Progenitor cell of endocrine pancreas (in vitro differentiated cells): Measurements from ENCODE around the gene SMAP1. TPM values are rescaled to one million over a fixed set of nuclear protein-coding genes. Genes with fewer than 3 reads are reported as not detected.
A peak's percentile ranks its signal among the peaks of the same experiment; 100 is the strongest.

Experiments
- DNase-seq: peaks from one replicate; pipeline ENCODE4 v3.0.0; 2021; ENCODE audit warnings: low spot score; ENCODE audit not compliant: unreplicated experiment
- H3K27ac Mint-ChIP-seq: 2 replicates; pipeline ENCODE4 v1.8.0; 2021; ENCODE audit warnings: mild to moderate bottlenecking, moderate library complexity, mixed read lengths
- H3K27me3 Mint-ChIP-seq: 2 replicates; pipeline ENCODE4 v1.8.0; 2021; ENCODE audit warnings: mixed read lengths
- H3K36me3 Mint-ChIP-seq: 2 replicates; pipeline ENCODE4 v1.8.0; 2022; ENCODE audit warnings: mixed read lengths; ENCODE audit not compliant: insufficient read depth
- H3K4me1 Mint-ChIP-seq: 2 replicates; pipeline ENCODE4 v1.8.0; 2021; ENCODE audit warnings: low read depth, mixed read lengths
- H3K4me3 Mint-ChIP-seq: 2 replicates; pipeline ENCODE4 v1.8.0; 2021; ENCODE audit warnings: low read depth, mild to moderate bottlenecking, moderate library complexity, mixed read lengths
- H3K9me3 Mint-ChIP-seq: 2 replicates; pipeline ENCODE4 v1.8.0; 2021; ENCODE audit warnings: low read depth, mixed read lengths
- total RNA-seq: library from RNA; stranded (reverse); gene quantifications from 2 replicates; pipeline ENCODE4 v1.2.1, GENCODE V29; 2021
- TF ChIP-seq, protein P1 (sequence below): fragments of 200-600 bp; sonication (generic); IDR thresholded peaks from one replicate; pipeline ENCODE4 v1.5.0; 2021; ENCODE audit warnings: antibody characterized with exemption, mild to moderate bottlenecking; ENCODE audit not compliant: unreplicated experiment

SMAP1 gene
- total RNA-seq, 1 donor from 2014 or later: 32.8 TPM

DNA sequence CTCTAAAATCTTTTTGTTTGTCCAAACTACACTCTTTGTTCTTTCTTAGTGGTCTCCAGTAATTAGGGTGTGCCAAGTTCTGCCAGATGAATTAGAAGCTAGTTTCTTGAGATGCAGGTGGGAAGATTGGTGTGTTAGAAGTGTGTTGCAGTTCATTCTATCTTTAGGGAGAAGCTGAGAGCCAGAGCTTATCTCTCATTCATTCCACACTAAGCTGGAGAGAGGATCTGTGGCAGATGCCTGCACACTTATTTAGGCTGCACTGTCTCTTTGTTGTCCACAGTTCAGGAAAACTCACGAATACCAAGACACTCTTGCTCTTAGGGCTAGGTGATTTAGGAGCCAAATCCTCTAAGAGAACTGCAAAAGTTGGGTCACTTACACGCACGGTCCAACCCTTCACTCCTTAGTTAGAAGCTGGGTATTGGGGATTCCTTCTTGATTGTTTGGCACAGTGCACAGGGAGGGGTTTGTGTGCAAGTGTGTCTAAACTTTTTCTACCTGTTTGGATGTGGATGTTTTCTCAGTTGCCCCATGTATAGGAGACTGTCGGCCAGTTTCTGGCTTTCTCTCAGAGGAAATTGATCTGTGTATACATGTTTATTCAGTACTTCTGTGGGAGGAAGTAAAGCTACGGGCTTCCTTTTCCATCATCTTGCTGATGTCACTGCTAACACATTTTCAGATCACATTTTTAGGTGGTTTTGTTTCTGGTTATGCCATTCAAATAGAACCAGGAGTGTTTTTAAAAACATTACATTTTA is 49.5 kb downstream of the SMAP1 start:
- DNase-seq: no peak
- TF ChIP-seq, protein P1, sequence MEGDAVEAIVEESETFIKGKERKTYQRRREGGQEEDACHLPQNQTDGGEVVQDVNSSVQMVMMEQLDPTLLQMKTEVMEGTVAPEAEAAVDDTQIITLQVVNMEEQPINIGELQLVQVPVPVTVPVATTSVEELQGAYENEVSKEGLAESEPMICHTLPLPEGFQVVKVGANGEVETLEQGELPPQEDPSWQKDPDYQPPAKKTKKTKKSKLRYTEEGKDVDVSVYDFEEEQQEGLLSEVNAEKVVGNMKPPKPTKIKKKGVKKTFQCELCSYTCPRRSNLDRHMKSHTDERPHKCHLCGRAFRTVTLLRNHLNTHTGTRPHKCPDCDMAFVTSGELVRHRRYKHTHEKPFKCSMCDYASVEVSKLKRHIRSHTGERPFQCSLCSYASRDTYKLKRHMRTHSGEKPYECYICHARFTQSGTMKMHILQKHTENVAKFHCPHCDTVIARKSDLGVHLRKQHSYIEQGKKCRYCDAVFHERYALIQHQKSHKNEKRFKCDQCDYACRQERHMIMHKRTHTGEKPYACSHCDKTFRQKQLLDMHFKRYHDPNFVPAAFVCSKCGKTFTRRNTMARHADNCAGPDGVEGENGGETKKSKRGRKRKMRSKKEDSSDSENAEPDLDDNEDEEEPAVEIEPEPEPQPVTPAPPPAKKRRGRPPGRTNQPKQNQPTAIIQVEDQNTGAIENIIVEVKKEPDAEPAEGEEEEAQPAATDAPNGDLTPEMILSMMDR: no peak
- Mint-ChIP-seq H3K4me1 (no peaks in the 10 kb centered on the region), H3K36me3 (peaks cover 30% of the 10 kb centered on the region), H3K9me3 (peaks cover 27% of the 10 kb centered on the region), H3K27ac (no peak overlapping the region), H3K27me3 (no peaks in the 10 kb centered on the region), H3K4me3 (no peak overlapping the region)

DNA sequence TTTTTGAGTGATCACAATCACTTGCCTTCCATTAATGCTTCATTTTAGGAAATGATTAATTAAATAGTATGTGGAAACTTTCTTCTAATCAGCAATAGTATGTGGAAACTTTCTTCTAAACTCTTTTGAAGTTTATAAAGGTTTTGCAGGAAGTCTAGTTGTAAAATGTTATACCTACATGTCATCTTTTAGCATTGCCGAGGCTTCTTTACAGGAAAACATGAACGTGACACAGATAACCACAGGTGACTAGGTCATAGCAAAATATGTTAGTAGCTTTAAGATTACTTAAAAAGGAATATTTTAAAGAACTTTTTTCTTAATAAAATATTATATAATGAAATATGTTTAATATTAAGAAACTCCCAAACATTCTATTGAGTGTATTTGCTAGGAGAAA is 56.8 kb downstream of the SMAP1 start:
- no peaks in the 10 kb centered on the region for H3K27me3 Mint-ChIP-seq
- peaks cover 8% of the 10 kb centered on the region for H3K36me3 Mint-ChIP-seq
- H3K9me3 Mint-ChIP-seq: peaks cover 8% of the 10 kb centered on the region
- no peak overlapping the region for H3K4me3 Mint-ChIP-seq
- no peak overlapping the region for H3K27ac Mint-ChIP-seq
- no peak for DNase-seq
- TF ChIP-seq, protein P1: no peak
- peaks cover 3% of the 10 kb centered on the region for H3K4me1 Mint-ChIP-seq

DNA sequence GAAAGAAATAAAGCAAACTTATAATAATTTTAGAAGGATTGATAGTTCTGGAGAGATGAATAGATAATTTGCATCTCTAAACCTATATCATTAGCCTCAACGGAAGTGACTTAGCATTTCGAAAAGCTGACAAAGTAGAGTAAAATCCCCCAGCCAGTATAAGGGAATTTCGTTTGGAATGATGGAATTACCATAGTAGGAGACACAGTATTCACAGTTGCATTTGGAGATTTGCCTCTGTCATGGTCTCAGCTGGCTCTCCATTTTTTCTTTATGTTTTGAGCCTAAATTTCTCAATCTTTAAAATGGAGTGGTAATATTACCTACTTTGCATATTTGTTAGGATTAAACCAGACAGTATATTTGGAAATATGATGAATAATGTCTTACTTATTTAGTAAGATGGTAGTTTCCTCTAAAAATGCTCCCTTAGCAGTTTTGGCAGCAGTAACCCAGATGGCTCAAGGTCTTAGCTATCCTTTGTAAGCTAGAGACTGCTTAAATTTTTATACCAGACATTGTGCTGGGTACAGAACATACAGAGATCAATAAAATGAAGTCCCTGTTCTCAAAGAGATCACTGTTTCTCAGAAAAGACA is 58.2 kb downstream of the SMAP1 start:
- no peak for DNase-seq
- Mint-ChIP-seq H3K27ac (peak overlapping the region; percentile 50), H3K27me3 (no peaks in the 10 kb centered on the region), H3K9me3 (peaks cover 8% of the 10 kb centered on the region), H3K4me1 (peaks cover 5% of the 10 kb centered on the region), H3K4me3 (no peak overlapping the region), H3K36me3 (peaks cover 6% of the 10 kb centered on the region)
- TF ChIP-seq, protein P1: no peak

DNA sequence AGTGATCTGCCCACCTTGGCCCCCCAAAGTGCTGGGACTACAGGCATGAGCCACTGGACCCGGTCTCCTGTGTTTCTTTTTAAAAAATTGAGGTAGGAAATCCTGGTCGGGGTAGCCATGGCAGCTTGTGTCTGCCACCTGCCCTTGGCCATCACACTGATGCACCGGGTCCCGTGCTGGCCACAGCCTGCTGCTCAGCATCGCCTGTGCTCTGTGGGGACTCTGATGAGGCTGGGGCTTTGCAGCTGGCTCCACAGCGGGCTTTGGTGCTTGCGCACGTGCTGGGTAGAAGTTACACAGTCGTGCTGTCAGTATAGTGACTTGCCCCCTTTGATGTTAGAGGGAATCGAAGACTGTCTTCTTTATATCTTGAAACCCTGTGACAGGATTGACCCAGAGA is 66.7 kb downstream of the SMAP1 start:
- no peaks in the 10 kb centered on the region for H3K9me3 Mint-ChIP-seq
- TF ChIP-seq, protein P1: no peak
- peaks cover 1% of the 10 kb centered on the region for H3K4me1 Mint-ChIP-seq
- peaks cover 10% of the 10 kb centered on the region for H3K36me3 Mint-ChIP-seq
- H3K4me3 Mint-ChIP-seq: no peak overlapping the region
- no peak for DNase-seq
- no peaks in the 10 kb centered on the region for H3K27me3 Mint-ChIP-seq
- no peak overlapping the region for H3K27ac Mint-ChIP-seq

DNA sequence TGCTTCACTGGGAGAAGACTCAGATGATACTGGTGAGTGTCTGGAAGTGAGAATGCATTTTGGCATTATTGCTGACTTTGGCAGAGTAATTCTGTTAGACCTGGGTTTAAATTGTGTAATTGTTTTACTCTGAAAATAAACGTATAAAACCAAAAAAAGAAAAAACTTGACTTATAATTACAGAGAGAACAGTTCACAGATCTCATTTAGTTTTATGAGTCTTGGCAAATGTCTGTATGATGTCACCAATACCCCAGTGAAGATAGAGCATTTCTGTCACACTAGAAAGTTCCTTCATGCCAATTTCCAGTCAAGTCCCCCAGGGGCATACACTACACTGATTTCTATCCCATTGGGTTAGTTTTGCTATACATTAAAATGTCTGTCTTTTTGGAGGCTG is 67.3 kb downstream of the SMAP1 start:
- DNase-seq: no peak
- H3K27ac Mint-ChIP-seq: no peak overlapping the region
- no peak overlapping the region for H3K4me3 Mint-ChIP-seq
- H3K36me3 Mint-ChIP-seq: peaks cover 12% of the 10 kb centered on the region
- TF ChIP-seq, protein P1: no peak
- H3K4me1 Mint-ChIP-seq: peaks cover under 1% of the 10 kb centered on the region
- H3K9me3 Mint-ChIP-seq: peaks cover 3% of the 10 kb centered on the region
- no peaks in the 10 kb centered on the region for H3K27me3 Mint-ChIP-seq
